Nephron (organoid): ENCODE data around the gene NRAP.

ENCODE experiments used
- H3K27ac Mint-ChIP-seq, 3 experiments: 2 replicates each; pipeline ENCODE4 v1.8.0; 2020; ENCODE audit warnings: mixed read lengths in 3 of 3, mild to moderate bottlenecking in 2 of 3, moderate library complexity in 1 of 3
- H3K27me3 Mint-ChIP-seq: 2 replicates; pipeline ENCODE4 v1.8.0; 2021; ENCODE audit warnings: low read depth, mild to moderate bottlenecking, moderate library complexity, mixed read lengths
- H3K36me3 Mint-ChIP-seq: 2 replicates; pipeline ENCODE4 v1.8.0; 2020; ENCODE audit warnings: low read depth, mixed read lengths
- H3K4me1 Mint-ChIP-seq: 2 replicates; pipeline ENCODE4 v1.8.0; 2020; ENCODE audit warnings: mixed read lengths
- H3K4me3 Mint-ChIP-seq, 3 experiments: 2 replicates each; pipeline ENCODE4 v1.8.0; 2020; ENCODE audit warnings: mild to moderate bottlenecking in 3 of 3, mixed read lengths in 3 of 3, moderate library complexity in 2 of 3
- H3K9me3 Mint-ChIP-seq: 2 replicates; pipeline ENCODE4 v1.8.0; 2020; ENCODE audit warnings: mixed read lengths
- TF ChIP-seq, protein P1 (sequence below), 3 experiments: fragments of 200-600 bp; sonication (generic); IDR thresholded peaks; one replicate each; pipeline ENCODE4 v1.5.0; 2021; ENCODE audit warnings: antibody characterized with exemption in 3 of 3; ENCODE audit not compliant: unreplicated experiment in 3 of 3

NRAP gene

GRCh38 chr10:113600569-113600968, 63.3 kb downstream of the NRAP start:
- no peaks in the 10 kb centered on the region for H3K4me1 Mint-ChIP-seq
- TF ChIP-seq, protein P1, sequence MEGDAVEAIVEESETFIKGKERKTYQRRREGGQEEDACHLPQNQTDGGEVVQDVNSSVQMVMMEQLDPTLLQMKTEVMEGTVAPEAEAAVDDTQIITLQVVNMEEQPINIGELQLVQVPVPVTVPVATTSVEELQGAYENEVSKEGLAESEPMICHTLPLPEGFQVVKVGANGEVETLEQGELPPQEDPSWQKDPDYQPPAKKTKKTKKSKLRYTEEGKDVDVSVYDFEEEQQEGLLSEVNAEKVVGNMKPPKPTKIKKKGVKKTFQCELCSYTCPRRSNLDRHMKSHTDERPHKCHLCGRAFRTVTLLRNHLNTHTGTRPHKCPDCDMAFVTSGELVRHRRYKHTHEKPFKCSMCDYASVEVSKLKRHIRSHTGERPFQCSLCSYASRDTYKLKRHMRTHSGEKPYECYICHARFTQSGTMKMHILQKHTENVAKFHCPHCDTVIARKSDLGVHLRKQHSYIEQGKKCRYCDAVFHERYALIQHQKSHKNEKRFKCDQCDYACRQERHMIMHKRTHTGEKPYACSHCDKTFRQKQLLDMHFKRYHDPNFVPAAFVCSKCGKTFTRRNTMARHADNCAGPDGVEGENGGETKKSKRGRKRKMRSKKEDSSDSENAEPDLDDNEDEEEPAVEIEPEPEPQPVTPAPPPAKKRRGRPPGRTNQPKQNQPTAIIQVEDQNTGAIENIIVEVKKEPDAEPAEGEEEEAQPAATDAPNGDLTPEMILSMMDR (IDR thresholded peaks at IDR 0.05; ENCODE audit: unreplicated experiment in 3 of 3) = no peak

GRCh38 chr10:113594652-113595051, 69.2 kb downstream of the NRAP start:
- Mint-ChIP-seq H3K27ac (no peak overlapping the region), H3K4me1 (no peaks in the 10 kb centered on the region), H3K36me3 (no peaks in the 10 kb centered on the region), H3K27me3 (peaks cover 36% of the 10 kb centered on the region), H3K4me3 (no peak overlapping the region), H3K9me3 (no peaks in the 10 kb centered on the region)
- TF ChIP-seq, protein P1 (IDR thresholded peaks at IDR 0.05; ENCODE audit: unreplicated experiment in 3 of 3) = no peak

More at GRCh38 chr10:113600569-113600968, 63.3 kb downstream of the NRAP start:
- H3K36me3 Mint-ChIP-seq = no peaks in the 10 kb centered on the region
- H3K27me3 Mint-ChIP-seq = peaks cover 41% of the 10 kb centered on the region
- H3K27ac Mint-ChIP-seq = no peak overlapping the region
- no peaks in the 10 kb centered on the region for H3K9me3 Mint-ChIP-seq
- H3K4me3 Mint-ChIP-seq = no peak overlapping the region

- Mint-ChIP-seq H3K9me3 (no peaks in the 10 kb centered on the region), H3K27me3 (peaks cover 26% of the 10 kb centered on the region), H3K4me1 (no peaks in the 10 kb centered on the region), H3K36me3 (no peaks in the 10 kb centered on the region), H3K4me3 (no peak overlapping the region), H3K27ac (no peak overlapping the region)
- TF ChIP-seq, protein P1 (IDR thresholded peaks at IDR 0.05; ENCODE audit: unreplicated experiment in 3 of 3) = no peak
Observed at GRCh38 chr10:113592380-113592779, 71.5 kb downstream of the NRAP start.

DNA sequence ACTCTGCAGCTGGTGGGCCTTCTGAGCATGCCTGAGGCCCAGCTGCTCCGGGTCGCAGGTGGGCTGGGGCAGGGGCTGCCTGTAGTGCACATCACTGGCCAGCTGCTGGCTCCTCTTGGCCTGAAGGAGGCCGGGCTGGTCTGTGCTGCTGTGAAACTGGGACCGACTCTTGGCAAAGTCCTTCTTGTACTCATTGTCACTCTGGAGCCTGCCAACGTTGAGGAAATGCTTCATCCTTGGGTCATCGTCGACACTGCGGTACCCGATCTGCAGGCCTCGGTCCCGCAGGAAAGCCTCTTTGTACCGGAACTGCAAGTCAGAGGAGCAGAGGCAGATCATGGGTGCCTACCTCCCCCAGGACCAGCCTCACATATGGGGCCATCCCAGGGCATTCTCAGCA, 73.3 kb downstream of the NRAP start:
- H3K27me3 Mint-ChIP-seq = peaks cover 17% of the 10 kb centered on the region
- TF ChIP-seq, protein P1 (IDR thresholded peaks at IDR 0.05; ENCODE audit: unreplicated experiment in 3 of 3) = no peak
- H3K36me3 Mint-ChIP-seq = no peaks in the 10 kb centered on the region
- H3K9me3 Mint-ChIP-seq = no peaks in the 10 kb centered on the region
- H3K4me3 Mint-ChIP-seq = no peak overlapping the region
- H3K27ac Mint-ChIP-seq = no peak overlapping the region
- H3K4me1 Mint-ChIP-seq = no peaks in the 10 kb centered on the region

- Mint-ChIP-seq H3K9me3 (no peaks in the 10 kb centered on the region), H3K27ac (no peak overlapping the region), H3K36me3 (no peaks in the 10 kb centered on the region), H3K4me1 (no peaks in the 10 kb centered on the region), H3K4me3 (no peak overlapping the region), H3K27me3 (peaks cover 16% of the 10 kb centered on the region)
- TF ChIP-seq, protein P1 (IDR thresholded peaks at IDR 0.05; ENCODE audit: unreplicated experiment in 3 of 3) = no peak
Observed at GRCh38 chr10:113589201-113589770, 74.6 kb downstream of the NRAP start.

DNA sequence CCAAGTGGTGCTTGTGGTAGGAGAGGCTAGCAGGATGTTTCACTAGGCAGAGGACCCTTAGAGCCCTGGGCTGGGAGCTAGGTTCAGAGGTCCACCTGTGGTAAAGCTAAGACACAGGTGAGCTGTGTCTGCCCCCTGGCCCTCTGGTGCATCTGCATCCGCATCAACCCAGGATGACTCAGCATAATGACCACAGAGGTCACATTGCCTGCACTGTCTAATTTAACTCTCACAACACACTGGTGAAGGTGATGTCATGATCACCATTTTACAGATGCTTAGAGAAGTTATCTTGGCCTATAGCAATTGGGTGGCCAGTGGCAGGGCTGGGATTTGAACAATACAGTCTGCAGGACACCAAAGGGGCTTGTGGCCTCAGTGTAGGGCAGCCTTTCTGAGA, 77.9 kb downstream of the NRAP start:
- Mint-ChIP-seq H3K9me3 (no peaks in the 10 kb centered on the region), H3K27ac (no peak overlapping the region), H3K36me3 (no peaks in the 10 kb centered on the region), H3K4me1 (no peaks in the 10 kb centered on the region), H3K4me3 (no peak overlapping the region), H3K27me3 (peaks cover 29% of the 10 kb centered on the region)
- TF ChIP-seq, protein P1 (IDR thresholded peaks at IDR 0.05; ENCODE audit: unreplicated experiment in 3 of 3) = no peak
